Hypothalamus (tissue), 51 donors: ENCODE data around the gene SLC16A9.

ENCODE experiments used
- DNase-seq, 51 donors: peaks; one replicate each; lab custom pipeline; 2025; lab: John Stamatoyannopoulos, UW

The SLC16A9 gene

GRCh38 chr10:59724098-59724938 lies 14.7 kb upstream of the SLC16A9 start:
- DNase-seq, result no peak

- no peak for DNase-seq
Observed at GRCh38 chr10:59720377-59720776, 10.7 kb upstream of the SLC16A9 start.

GRCh38 chr10:59719374-59719773 lies 9.7 kb upstream of the SLC16A9 start:
- no peak for DNase-seq

- DNase-seq, result no peak
Observed at GRCh38 chr10:59718257-59718656, 8.6 kb upstream of the SLC16A9 start.

GRCh38 chr10:59713196-59713821 lies 3.7 kb upstream of the SLC16A9 start:
- DNase-seq, result no peak

GRCh38 chr10:59711871-59712494 lies 2.3 kb upstream of the SLC16A9 start:
- no peak for DNase-seq

- DNase-seq, result peak in 24 of 51 donors; percentile 2 to 43 (median 10)
Observed at GRCh38 chr10:59708816-59709394, 745 bp downstream of the SLC16A9 start.

- DNase-seq, result no peak
Observed at GRCh38 chr10:59706851-59707797, 2.5 kb downstream of the SLC16A9 start.

GRCh38 chr10:59705931-59706330 lies 3.7 kb downstream of the SLC16A9 start:
- DNase-seq, result no peak

- DNase-seq, result no peak
Observed at GRCh38 chr10:59704630-59705029, 5.0 kb downstream of the SLC16A9 start.

GRCh38 chr10:59702347-59702746 lies 7.3 kb downstream of the SLC16A9 start:
- DNase-seq, result no peak

- no peak for DNase-seq
Observed at GRCh38 chr10:59700709-59701108, 8.9 kb downstream of the SLC16A9 start.

- peak in 19 of 51 donors; percentile 1 to 63 (median 18) for DNase-seq
Observed at GRCh38 chr10:59698326-59698725, 11.3 kb downstream of the SLC16A9 start.

GRCh38 chr10:59695637-59696036 lies 14.0 kb downstream of the SLC16A9 start:
- no peak for DNase-seq

GRCh38 chr10:59694936-59695335 lies 14.7 kb downstream of the SLC16A9 start:
- no peak for DNase-seq

- no peak for DNase-seq
Observed at GRCh38 chr10:59692113-59692512, 17.5 kb downstream of the SLC16A9 start.

- DNase-seq, result no peak
Observed at GRCh38 chr10:59688921-59689351, 20.7 kb downstream of the SLC16A9 start.

- no peak for DNase-seq
Observed at GRCh38 chr10:59687657-59688056, 22.0 kb downstream of the SLC16A9 start.

GRCh38 chr10:59684006-59684405 lies 25.6 kb downstream of the SLC16A9 start:
- no peak for DNase-seq
